SW 1271 (cell line): ENCODE data around the gene IFNA8.
A peak's percentile ranks its signal among the peaks of the same experiment; 100 is the strongest.
"Not testable (repeated sequence)": the region's sequence is repeated elsewhere in the genome, so short reads cannot be mapped to it uniquely, and the experiment has no call there.

ENCODE experiments used
- DNase-seq, 2 experiments: peaks; one replicate each; lab custom pipeline; 2025; lab: John Stamatoyannopoulos, UW

IFNA8 gene

GRCh38 chr9:21428235-21428634, 19.3 kb downstream of the IFNA8 start:
- DNase-seq = no peak

GRCh38 chr9:21429191-21429590, 20.3 kb downstream of the IFNA8 start:
- DNase-seq = no peak

DNA sequence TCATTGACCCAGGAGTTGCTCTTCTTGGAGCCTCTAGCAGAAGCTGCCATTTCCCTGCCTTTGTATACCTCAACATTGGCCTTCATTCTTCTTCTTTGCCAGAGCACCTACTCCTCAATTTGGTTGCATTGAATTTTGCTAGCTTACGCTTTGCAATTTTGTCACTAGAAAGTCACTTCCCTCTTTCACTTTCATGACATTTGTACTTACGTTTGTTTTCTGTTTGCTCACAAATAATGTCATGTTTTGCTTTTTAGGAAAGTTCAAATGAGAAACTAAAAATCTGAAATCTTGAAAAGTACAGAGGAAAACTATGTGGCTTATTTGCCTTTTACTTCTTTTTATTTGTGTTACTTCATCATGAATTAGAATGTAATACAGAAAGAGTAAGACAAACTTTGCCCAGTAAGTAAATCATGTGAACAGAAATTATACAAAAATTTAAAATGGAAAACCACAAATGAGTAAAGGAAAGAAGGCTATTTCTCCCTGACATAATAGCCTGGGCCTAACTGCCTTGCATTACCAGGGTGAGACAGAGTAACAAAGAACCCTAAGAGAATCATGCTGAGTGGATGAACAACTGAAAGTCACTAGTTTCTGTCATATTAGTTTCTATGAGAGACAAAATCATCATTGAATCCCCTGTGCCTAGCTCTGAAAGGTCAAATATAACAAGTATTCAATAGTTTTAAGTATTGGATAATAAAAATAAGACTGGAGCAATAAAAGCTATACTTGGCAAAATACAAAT, 23.9 kb downstream of the IFNA8 start:
- DNase-seq = no peak

- peak in 1 of 2 experiments; percentile 11 for DNase-seq
Measured at GRCh38 chr9:21434202-21435014, 25.5 kb downstream of the IFNA8 start.

- not testable (repeated sequence) for DNase-seq
Measured at GRCh38 chr9:21435015-21435383, 26.1 kb downstream of the IFNA8 start.

DNA sequence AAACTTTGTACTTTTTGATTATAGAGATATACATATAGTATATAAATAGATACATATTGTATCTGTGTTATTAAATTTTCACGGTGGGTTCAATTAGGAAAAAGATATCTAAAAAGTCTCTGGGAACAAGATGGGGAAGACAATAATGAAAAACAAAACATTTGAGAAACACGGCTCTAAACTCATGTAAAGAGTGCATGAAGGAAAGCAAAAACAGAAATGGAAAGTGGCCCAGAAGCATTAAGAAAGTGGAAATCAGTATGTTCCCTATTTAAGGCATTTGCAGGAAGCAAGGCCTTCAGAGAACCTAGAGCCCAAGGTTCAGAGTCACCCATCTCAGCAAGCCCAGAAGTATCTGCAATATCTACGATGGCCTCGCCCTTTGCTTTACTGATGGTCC, 31.2 kb downstream of the IFNA8 start, which contains the start of gene IFNA1:
Gene IFNA1, plus strand, starts transcription at position 301 of the 400 bp plus-strand sequence. Its CDS starts 69 bp downstream, at position 370.
- no peak for DNase-seq

DNA sequence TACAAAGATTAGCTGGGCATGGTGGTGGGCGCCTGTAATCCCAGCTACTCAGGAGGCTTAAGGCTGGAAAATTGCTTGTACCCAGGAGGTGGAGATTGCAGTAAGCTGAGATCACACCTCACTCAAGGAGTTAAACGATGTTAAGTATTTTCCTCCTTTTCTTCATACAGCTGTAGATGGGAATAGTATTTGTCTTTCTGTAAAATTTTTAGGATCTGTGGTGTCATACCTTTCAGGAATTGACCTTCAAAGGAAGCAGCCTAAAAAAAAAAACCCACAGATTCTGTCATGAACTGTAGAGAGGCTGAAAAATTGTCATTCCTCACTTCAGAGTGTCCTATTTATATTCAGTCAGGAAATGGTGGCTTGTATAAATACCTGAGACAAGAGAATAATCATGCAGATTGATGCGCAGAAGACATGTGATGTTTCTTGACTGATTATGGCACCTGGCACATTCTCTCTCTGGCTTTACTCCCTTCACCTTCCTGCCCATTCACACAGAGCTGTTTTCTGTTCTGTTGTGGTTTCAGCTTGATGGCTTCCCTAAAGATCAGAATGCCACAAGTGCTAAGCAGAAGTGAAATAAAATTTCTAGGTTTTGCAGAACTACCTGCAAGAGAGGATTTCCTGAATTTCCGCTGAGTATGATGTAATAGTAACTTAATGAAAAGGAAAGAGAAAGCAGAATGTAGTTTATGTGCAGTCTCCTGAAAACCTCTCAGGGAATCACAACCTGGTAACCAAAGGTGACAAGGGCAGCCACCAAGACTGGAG, 35.1 kb downstream of the IFNA8 start:
- no peak for DNase-seq

DNA sequence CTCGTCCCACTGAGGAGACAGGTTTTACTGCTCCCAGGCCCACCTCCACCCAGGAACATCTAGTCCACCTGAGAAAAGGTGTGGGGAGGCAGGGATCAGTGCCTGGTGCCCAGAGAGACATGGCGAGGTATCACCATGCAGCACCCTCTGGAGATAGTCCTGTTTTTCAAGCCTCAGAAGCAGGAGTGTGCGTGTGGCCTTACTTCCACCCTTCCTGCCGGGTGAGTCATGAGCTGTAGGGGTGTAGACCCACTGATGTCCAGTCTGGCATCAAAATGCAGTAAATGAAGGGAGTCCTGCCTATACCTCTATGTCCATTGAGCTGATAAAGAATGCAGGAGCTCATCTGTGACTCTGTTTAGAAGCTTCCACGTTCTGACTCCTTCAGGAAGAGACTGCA, 40.4 kb downstream of the IFNA8 start:
- not testable (repeated sequence) for DNase-seq

DNA sequence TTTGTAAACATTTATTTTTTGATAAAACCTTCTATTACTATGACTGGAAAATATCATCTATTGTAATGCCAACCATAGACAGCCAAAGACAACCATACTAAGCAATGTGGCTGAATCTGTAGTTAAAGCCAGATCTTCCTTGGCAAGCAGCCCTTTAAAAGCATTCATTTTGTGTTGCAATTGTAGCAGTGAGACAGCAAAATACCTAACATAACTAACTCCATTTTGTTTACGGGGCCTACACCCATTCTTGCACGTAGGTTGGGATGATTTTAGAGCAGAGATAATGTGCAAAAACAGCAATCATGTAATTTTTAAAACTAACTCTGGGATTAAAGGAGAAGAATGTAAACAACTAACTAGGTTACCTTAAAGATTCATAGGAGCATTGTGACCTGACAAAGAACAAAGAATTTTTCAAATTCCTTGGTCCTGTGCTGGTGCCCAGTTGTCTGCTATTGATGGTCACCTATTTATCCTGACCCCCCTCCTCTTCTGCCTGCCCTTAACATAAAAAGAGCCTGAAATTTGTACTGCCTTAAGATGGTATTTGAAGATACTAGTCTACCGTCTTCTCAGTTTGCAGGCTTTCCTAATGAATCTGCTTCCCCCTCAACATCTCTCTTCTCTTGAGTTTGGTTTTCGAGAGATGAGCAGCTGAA, 41.9 kb downstream of the IFNA8 start:
- DNase-seq = no peak

- no peak for DNase-seq
Measured at GRCh38 chr9:21452681-21453080, 43.8 kb downstream of the IFNA8 start.

GRCh38 chr9:21454149-21454548, 45.2 kb downstream of the IFNA8 start:
- DNase-seq = no peak

GRCh38 chr9:21455320-21455719, 46.4 kb downstream of the IFNA8 start:
- no peak for DNase-seq
